ENCODE data around the gene GLCCI1.
A peak's percentile ranks its signal among the peaks of the same experiment; 100 is the strongest.

GLCCI1 gene

GRCh38 chr7:7968544-7969305 lies at the start of gene GLCCI1:
GLCCI1 (plus strand) TSS chr7:7968796; CDS start chr7:7969351, 555 bp downstream.
- DNase-seq: peak; percentile 96

DNA sequence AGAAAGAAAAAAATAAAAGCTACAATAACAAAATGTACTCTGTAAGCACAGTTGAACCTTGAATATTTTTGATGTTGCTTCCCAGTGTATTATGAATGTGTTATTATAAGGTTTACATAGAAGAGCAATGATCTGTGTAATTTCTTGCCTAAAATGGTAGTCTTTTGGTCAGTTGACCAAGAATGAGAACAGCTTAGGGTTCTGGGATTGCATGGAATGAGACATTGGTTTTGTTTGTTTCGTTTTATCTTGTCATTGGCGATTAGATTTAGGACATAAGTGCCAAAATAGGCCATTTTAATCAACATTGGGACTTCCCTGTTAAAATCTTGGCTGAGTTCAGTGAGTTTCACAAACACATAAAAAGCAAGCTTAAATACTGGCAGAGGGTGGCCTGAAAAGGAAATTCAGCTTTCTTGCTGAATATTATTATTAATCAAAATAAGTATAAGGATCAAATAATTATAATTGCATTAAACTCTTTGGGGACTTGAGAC lies 49.1 kb upstream of the GLCCI1 start:
- DNase-seq: no peak

GRCh38 chr7:7920056-7920455 lies 48.5 kb upstream of the GLCCI1 start:
- DNase-seq: no peak

- no peak for DNase-seq
These were observed 48.1 kb upstream of the GLCCI1 start for GRCh38 chr7:7920481-7920880.

GRCh38 chr7:7921830-7922229 lies 46.8 kb upstream of the GLCCI1 start:
- no peak for DNase-seq

GRCh38 chr7:7922684-7923385 lies 45.8 kb upstream of the GLCCI1 start:
- DNase-seq: no peak

DNA sequence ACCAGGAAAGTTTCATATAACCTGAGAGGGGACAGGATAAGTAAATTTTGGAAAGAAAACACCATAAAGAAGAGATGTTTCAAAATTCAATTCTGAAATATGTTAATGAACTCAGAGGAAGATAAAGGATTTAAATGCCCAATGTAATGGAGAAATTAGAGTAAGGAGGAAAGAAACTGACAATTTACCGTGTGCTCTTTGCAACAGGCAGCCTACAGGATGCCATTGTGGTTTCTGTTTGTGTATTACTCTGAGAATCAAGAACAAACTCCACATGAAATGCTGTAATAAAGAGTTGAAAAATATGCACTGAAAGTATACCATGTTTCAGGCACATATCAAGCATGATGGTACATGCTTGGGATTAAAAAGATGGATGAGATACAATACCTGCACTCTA lies 44.8 kb upstream of the GLCCI1 start:
- no peak for DNase-seq

- no peak for DNase-seq
These were observed 44.3 kb upstream of the GLCCI1 start for GRCh38 chr7:7924303-7924702.

GRCh38 chr7:7931626-7932025 lies 37.0 kb upstream of the GLCCI1 start:
- DNase-seq: no peak

- no peak for DNase-seq
These were observed 36.0 kb upstream of the GLCCI1 start for GRCh38 chr7:7932553-7932952.

GRCh38 chr7:7933915-7934526 lies 34.6 kb upstream of the GLCCI1 start:
- no peak for DNase-seq

DNA sequence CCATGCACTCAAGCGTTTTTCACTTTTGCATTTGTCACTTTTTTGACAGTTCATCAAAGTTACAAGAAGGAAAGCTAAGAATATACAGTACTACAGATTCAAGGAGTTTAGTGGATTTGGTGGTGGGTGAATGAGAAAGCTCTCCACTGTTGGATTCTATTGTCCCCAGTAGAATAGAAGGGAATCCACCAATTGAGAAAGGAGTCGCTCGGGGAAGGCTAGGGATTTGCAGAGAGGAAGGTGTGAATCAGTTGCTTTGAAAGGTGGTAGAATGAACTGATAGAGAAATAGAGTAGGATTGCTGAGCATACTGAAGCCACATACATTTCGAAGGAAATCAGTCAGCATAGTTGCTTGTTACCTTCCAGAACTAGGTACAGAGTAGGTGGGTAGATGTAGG lies 33.7 kb upstream of the GLCCI1 start:
- DNase-seq: no peak

- DNase-seq: no peak
These were observed 30.1 kb upstream of the GLCCI1 start for GRCh38 chr7:7938471-7938870.

DNA sequence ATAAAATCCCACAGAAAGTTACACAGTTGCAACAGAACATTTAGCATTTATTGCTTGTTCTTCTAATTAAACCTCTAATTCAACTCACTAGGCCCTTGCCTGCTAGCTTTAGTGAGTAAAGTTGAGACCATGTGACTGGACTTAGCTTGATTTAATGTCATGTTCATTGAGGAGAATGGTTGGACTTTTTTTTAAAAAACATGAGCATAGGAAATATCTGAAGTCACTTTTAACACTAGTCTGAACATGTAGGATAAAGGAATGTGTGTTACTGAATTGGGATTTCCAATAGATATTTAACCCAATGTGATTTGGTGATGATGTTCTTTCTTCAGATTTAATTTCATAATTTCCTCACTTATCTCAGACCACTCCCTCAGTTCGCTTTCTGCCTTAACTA lies 24.6 kb upstream of the GLCCI1 start:
- DNase-seq: no peak

DNA sequence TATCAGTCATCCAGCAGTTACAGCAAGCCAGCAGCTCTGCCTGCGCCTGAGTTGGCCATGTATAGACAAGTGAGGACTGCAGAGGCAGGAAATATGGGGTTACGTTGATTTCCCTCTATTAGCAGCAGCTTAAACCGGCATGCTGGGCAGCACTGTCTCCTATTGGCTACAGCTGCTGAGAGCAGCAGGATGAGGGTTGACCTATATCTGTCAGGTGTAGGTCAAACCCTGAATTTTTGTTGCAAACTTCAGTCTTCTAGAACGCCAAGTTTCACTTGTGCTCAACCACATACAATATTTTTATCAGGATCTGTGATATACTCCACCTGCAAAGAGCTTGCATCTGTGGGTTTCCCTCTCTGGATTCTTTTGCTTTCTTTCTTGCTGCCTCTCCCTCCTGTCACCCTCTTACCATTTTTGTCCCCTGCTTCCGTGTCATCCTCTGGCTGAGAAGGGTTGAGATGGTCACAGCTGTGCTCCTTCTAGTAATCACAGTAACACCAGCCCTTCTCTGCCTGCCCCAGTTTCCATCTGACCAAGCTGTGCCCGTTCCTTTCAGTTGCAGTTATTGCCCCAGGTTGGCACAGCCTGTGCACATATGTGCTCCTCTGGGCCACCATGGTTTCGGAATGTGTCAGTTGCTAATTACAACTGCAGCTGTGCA lies 23.8 kb upstream of the GLCCI1 start:
- DNase-seq: no peak

DNA sequence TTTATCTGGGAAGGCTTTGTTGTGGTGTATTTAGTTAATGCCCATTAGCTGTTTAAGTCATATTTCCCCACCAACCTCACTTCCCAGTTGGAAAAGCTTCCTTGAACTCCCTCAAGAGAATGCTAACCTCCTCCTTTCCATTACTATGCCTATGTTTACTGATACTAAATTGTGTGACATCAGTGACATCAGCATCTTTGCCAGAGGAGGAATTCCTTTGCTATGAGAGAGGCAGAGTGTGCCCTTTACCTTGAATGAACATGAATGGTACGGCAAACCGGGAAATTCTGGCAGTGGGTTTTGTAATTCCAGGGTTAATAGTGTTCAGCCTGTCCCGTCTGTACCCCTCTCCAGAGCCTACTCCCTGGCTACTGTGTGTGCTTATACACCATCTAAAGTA lies 22.1 kb upstream of the GLCCI1 start:
- no peak for DNase-seq

GRCh38 chr7:7948232-7948631 lies 20.4 kb upstream of the GLCCI1 start:
- DNase-seq: no peak

DNA sequence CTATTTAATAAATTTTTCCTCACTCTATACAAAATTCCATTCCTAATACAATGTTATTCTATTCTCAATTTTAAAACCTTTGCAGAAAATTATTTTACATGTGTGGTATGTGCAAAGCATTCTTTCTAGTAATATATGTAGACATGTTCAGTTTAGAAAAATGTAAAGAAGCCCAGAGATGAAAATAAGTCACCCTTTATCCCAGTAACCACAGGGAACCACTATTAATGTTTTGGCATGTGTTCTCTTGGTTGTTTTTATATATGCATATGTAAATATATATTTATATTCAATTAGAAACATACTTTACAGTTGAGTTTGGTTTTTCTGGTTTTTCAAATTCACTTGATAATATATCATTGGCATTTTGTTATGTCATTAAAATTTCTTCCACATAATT lies 14.8 kb upstream of the GLCCI1 start:
- peak; percentile 80 for DNase-seq

DNA sequence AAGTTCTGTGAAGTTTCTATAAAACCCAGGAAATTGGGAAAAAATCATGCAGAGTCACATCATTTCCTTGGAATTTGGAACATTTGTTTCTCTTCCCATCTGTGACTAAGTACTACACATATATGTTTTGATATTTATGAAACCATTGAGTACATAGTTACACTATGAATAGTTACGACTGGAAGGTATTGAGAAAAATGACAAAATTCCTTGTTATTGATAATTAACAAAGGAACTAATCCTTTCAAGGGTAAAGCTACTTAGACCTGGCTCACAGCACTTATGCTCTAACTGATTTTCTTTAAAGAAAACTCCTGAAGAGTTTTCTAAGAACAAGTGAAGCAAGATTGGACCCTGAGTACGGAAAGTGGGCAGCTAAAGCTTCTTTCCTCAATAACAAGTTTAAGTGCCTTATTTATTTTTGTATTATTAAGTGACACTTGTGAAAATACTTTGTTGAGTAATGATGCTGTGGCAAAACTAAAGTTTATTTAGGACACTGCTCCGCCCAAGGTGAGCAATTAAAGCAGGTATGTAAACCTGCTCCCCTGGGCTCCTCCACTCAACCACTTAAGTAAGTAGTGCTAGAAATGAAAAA lies 12.0 kb upstream of the GLCCI1 start:
- peak; percentile 78 for DNase-seq

GRCh38 chr7:7957513-7957912 lies 11.1 kb upstream of the GLCCI1 start:
- DNase-seq: no peak

DNA sequence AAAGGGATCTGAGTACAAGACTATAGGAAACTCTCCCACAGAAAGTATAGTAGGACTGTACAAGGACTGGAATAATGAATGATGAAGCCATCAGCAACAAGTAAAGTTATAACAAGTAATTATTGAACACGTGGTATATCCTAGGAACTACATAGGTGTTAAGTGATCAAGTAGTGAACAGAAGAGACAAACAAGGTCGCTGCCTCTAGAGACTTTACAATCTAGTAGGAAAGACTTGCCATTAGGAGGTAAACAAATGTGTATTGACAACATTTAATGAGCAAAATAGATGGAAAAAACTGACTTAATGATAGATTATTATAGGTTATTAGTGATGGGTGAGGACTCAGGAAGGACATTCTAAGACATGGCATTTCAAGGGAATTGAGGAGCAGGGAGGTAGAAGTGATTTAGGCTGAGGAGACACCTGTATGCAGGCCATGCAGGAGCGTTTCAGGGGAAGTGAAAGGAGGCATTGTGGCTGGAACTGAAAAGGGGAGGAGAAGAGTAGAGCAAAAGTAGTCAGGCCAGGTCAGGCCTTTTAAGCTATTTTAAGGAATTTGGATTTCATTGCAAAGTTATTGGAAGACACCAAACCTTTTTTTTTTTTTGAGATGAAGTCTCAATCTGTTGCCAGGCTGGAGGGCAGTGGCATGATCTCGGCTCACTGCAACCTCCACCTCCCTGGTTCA lies 8.5 kb upstream of the GLCCI1 start:
- DNase-seq: no peak

GRCh38 chr7:7962851-7963250 lies 5.7 kb upstream of the GLCCI1 start:
- DNase-seq: peak; percentile 68
